SH-SY5Y (cell line): ENCODE measurements around the gene RAB5B.

ENCODE experiments used
- GATA2 ChIP-seq: IDR thresholded peaks from 2 replicates; pipeline ENCODE4 v1.6.1; 2011; ENCODE audit warnings: mild to moderate bottlenecking, low read depth, low read length
- GATA3 ChIP-seq: IDR thresholded peaks from 2 replicates; pipeline ENCODE4 v1.6.1; 2011; ENCODE audit warnings: low read depth, mild to moderate bottlenecking, low read length, moderate library complexity

Gene RAB5B

GRCh38 chr12:55985341-55985740 lies 11.5 kb downstream of the RAB5B start:
- TF ChIP-seq GATA3: no peak
- no peak for TF ChIP-seq GATA2

- no peak for TF ChIP-seq GATA3
- no peak for TF ChIP-seq GATA2
Measured at GRCh38 chr12:55991110-55991509, 17.2 kb downstream of the RAB5B start.

- TF ChIP-seq GATA2 (no peak), GATA3 (no peak)
Measured at GRCh38 chr12:55993230-55993853, 19.5 kb downstream of the RAB5B start.

GRCh38 chr12:55995366-55995765 lies 21.5 kb downstream of the RAB5B start:
- TF ChIP-seq GATA3 (no peak), GATA2 (no peak)

- TF ChIP-seq GATA2: no peak
- no peak for TF ChIP-seq GATA3
Measured at GRCh38 chr12:55996201-55996714, 22.4 kb downstream of the RAB5B start.

GRCh38 chr12:55996715-55997534 lies 23.0 kb downstream of the RAB5B start, which contains the start of gene SUOX:
TSS of gene SUOX (plus strand) at chr12:55997276. CDS start at chr12:56002222, 4,946 bp downstream.
- no peak for TF ChIP-seq GATA3
- no peak for TF ChIP-seq GATA2

GRCh38 chr12:55997535-55997859 lies 23.6 kb downstream of the RAB5B start:
- TF ChIP-seq GATA3: no peak
- TF ChIP-seq GATA2: no peak

GRCh38 chr12:56001487-56002100 lies 27.7 kb downstream of the RAB5B start:
- no peak for TF ChIP-seq GATA2
- TF ChIP-seq GATA3: no peak

GRCh38 chr12:56004211-56004610 lies 30.3 kb downstream of the RAB5B start:
- no peak for TF ChIP-seq GATA3
- no peak for TF ChIP-seq GATA2

- no peak for TF ChIP-seq GATA3
- TF ChIP-seq GATA2: no peak
Measured at GRCh38 chr12:56007564-56008559, 34.0 kb downstream of the RAB5B start.

- TF ChIP-seq GATA2 (no peak), GATA3 (no peak)
Measured at GRCh38 chr12:56010111-56010570, 36.3 kb downstream of the RAB5B start.

GRCh38 chr12:56011509-56012090 lies 37.7 kb downstream of the RAB5B start:
- TF ChIP-seq GATA2 (no peak), GATA3 (no peak)

GRCh38 chr12:56013482-56013881 lies 39.6 kb downstream of the RAB5B start:
- TF ChIP-seq GATA2 (no peak), GATA3 (no peak)
